WTC11 (cell line): ENCODE results near the gene OCA2.

ENCODE experiments used
- CBFB ChIP-seq: sonication (generic); formaldehyde crosslinking; IDR thresholded peaks from 2 replicates; pipeline ENCODE4 v1.8.1; 2022; ENCODE audit warnings: mild to moderate bottlenecking, low read depth, missing genetic modification reagents
- JAZF1 ChIP-seq: fragments of 250-450 bp; sonication (Bioruptor Pico); IDR thresholded peaks from 2 replicates; pipeline ENCODE4 v1.9.0; 2021; ENCODE audit warnings: moderate library complexity, mild to moderate bottlenecking, inconsistent platforms
- NFYB ChIP-seq: sonication (generic); formaldehyde crosslinking; conservative IDR thresholded peaks from 2 replicates; pipeline ENCODE4 v1.8.0; 2022; ENCODE audit warnings: low read depth, missing genetic modification reagents
- ZBTB21 ChIP-seq: sonication (generic); formaldehyde crosslinking; IDR thresholded peaks from 2 replicates; pipeline ENCODE4 v1.8.1; 2023; ENCODE audit warnings: mild to moderate bottlenecking, missing genetic modification reagents, borderline replicate concordance
- ZNF121 ChIP-seq: sonication (generic); formaldehyde crosslinking; IDR thresholded peaks from 2 replicates; pipeline ENCODE4 v1.8.0; 2023; ENCODE audit warnings: missing genetic modification reagents
- ZNF317 ChIP-seq: sonication (generic); formaldehyde crosslinking; IDR thresholded peaks from 2 replicates; pipeline ENCODE4 v1.8.1; 2023; ENCODE audit warnings: low read depth, mild to moderate bottlenecking, moderate library complexity, missing genetic modification reagents, borderline replicate concordance
- TF ChIP-seq, protein P1 (sequence below): fragments of 200-600 bp; IDR thresholded peaks from 2 replicates; pipeline ENCODE4 v1.8.0; 2022; ENCODE audit warnings: antibody characterized with exemption
- TF ChIP-seq, protein P2 (sequence below): sonication (generic); formaldehyde crosslinking; IDR thresholded peaks from 2 replicates; pipeline ENCODE4 v1.8.0; 2022; ENCODE audit warnings: mild to moderate bottlenecking, missing genetic modification reagents
- TF ChIP-seq, protein P3 (sequence below): sonication (generic); formaldehyde crosslinking; IDR thresholded peaks from 2 replicates; pipeline ENCODE4 v1.8.1; 2023; ENCODE audit warnings: mild to moderate bottlenecking, missing genetic modification reagents, moderate library complexity
- TF ChIP-seq, protein P4 (sequence below): sonication (generic); formaldehyde crosslinking; conservative IDR thresholded peaks from 2 replicates; pipeline ENCODE4 v1.8.1; 2022; ENCODE audit warnings: mild to moderate bottlenecking, missing genetic modification reagents
- TF ChIP-seq, protein P5 (sequence below): sonication (generic); formaldehyde crosslinking; IDR thresholded peaks from 2 replicates; pipeline ENCODE4 v1.8.1; 2022; ENCODE audit warnings: mild to moderate bottlenecking, missing genetic modification reagents, moderate library complexity, borderline replicate concordance
- TF ChIP-seq, protein P6 (sequence below): sonication (generic); formaldehyde crosslinking; IDR thresholded peaks from 2 replicates; pipeline ENCODE4 v1.8.1; 2023; ENCODE audit warnings: mild to moderate bottlenecking, moderate library complexity, missing genetic modification reagents
- TF ChIP-seq, protein P7 (sequence below): sonication (generic); formaldehyde crosslinking; IDR thresholded peaks from 2 replicates; pipeline ENCODE4 v1.8.0; 2023; ENCODE audit warnings: missing genetic modification reagents, mild to moderate bottlenecking, borderline replicate concordance
- TF ChIP-seq, protein P8 (sequence below): sonication (generic); formaldehyde crosslinking; conservative IDR thresholded peaks from 2 replicates; pipeline ENCODE4 v1.8.1; 2023; ENCODE audit warnings: mild to moderate bottlenecking, low read depth, missing genetic modification reagents, moderate library complexity

DNA sequence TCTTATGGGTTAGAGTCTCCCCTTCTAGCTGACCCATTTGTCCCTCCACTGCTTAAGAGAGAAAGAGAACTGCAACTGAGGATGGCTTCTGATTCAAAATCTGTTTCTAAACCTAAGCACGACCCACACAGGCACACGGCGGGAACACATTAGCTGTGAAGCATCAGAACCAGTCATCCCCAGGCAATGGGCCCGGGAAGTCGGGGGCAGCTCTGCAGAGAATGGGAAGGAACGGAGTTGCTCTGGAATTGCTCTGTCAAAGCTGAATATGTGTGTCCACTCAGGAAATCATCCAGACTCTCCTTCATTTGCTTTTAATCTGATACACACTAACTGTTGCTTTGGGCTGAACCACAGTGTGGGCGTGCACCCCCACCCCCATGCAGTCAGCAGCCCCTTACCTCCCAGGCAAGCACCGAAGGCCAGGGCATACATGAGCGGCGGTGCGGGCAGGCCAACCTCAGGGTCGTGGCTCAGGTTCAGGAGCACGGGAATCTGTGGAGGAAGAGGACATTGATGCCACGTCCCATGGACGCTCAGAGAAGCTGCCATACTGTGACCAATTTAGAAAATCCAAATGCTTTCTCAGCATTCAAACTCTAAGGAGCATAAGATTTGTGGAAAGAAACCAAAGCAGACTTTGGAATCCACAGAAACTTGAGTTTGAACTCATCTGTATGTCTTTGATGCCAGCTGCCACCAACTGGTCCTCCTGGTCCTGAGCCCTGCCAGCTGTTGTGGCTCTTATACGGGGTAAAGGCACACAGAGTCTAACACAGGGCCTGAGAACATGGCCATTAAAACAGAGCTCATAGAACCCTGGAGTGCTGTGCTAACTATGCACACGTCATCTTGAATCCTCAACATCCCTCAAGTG, 247.9 kb downstream of the OCA2 start:
- TF ChIP-seq, protein P1, sequence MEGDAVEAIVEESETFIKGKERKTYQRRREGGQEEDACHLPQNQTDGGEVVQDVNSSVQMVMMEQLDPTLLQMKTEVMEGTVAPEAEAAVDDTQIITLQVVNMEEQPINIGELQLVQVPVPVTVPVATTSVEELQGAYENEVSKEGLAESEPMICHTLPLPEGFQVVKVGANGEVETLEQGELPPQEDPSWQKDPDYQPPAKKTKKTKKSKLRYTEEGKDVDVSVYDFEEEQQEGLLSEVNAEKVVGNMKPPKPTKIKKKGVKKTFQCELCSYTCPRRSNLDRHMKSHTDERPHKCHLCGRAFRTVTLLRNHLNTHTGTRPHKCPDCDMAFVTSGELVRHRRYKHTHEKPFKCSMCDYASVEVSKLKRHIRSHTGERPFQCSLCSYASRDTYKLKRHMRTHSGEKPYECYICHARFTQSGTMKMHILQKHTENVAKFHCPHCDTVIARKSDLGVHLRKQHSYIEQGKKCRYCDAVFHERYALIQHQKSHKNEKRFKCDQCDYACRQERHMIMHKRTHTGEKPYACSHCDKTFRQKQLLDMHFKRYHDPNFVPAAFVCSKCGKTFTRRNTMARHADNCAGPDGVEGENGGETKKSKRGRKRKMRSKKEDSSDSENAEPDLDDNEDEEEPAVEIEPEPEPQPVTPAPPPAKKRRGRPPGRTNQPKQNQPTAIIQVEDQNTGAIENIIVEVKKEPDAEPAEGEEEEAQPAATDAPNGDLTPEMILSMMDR: no peak
- TF ChIP-seq, protein P2, sequence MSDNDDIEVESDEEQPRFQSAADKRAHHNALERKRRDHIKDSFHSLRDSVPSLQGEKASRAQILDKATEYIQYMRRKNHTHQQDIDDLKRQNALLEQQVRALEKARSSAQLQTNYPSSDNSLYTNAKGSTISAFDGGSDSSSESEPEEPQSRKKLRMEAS (CRISPR knock-in tag): no peak
- TF ChIP-seq, protein P3, sequence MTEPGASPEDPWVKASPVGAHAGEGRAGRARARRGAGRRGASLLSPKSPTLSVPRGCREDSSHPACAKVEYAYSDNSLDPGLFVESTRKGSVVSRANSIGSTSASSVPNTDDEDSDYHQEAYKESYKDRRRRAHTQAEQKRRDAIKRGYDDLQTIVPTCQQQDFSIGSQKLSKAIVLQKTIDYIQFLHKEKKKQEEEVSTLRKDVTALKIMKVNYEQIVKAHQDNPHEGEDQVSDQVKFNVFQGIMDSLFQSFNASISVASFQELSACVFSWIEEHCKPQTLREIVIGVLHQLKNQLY: no peak
- TF ChIP-seq, protein P4, sequence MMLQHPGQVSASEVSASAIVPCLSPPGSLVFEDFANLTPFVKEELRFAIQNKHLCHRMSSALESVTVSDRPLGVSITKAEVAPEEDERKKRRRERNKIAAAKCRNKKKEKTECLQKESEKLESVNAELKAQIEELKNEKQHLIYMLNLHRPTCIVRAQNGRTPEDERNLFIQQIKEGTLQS (CRISPR knock-in tag): no peak
- TF ChIP-seq ZNF121: no peak
- TF ChIP-seq, protein P5, sequence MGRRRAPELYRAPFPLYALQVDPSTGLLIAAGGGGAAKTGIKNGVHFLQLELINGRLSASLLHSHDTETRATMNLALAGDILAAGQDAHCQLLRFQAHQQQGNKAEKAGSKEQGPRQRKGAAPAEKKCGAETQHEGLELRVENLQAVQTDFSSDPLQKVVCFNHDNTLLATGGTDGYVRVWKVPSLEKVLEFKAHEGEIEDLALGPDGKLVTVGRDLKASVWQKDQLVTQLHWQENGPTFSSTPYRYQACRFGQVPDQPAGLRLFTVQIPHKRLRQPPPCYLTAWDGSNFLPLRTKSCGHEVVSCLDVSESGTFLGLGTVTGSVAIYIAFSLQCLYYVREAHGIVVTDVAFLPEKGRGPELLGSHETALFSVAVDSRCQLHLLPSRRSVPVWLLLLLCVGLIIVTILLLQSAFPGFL (CRISPR knock-in tag): no peak
- no peak for TF ChIP-seq ZNF317
- TF ChIP-seq ZBTB21 (CRISPR knock-in tag): no peak
- TF ChIP-seq CBFB (CRISPR knock-in tag): no peak
- no peak for TF ChIP-seq NFYB (CRISPR knock-in tag)
- TF ChIP-seq, protein P6, sequence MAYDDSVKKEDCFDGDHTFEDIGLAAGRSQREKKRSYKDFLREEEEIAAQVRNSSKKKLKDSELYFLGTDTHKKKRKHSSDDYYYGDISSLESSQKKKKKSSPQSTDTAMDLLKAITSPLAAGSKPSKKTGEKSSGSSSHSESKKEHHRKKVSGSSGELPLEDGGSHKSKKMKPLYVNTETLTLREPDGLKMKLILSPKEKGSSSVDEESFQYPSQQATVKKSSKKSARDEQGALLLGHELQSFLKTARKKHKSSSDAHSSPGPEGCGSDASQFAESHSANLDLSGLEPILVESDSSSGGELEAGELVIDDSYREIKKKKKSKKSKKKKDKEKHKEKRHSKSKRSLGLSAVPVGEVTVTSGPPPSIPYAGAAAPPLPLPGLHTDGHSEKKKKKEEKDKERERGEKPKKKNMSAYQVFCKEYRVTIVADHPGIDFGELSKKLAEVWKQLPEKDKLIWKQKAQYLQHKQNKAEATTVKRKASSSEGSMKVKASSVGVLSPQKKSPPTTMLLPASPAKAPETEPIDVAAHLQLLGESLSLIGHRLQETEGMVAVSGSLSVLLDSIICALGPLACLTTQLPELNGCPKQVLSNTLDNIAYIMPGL: no peak
- TF ChIP-seq JAZF1 (CRISPR knock-in tag): no peak
- TF ChIP-seq, protein P7, sequence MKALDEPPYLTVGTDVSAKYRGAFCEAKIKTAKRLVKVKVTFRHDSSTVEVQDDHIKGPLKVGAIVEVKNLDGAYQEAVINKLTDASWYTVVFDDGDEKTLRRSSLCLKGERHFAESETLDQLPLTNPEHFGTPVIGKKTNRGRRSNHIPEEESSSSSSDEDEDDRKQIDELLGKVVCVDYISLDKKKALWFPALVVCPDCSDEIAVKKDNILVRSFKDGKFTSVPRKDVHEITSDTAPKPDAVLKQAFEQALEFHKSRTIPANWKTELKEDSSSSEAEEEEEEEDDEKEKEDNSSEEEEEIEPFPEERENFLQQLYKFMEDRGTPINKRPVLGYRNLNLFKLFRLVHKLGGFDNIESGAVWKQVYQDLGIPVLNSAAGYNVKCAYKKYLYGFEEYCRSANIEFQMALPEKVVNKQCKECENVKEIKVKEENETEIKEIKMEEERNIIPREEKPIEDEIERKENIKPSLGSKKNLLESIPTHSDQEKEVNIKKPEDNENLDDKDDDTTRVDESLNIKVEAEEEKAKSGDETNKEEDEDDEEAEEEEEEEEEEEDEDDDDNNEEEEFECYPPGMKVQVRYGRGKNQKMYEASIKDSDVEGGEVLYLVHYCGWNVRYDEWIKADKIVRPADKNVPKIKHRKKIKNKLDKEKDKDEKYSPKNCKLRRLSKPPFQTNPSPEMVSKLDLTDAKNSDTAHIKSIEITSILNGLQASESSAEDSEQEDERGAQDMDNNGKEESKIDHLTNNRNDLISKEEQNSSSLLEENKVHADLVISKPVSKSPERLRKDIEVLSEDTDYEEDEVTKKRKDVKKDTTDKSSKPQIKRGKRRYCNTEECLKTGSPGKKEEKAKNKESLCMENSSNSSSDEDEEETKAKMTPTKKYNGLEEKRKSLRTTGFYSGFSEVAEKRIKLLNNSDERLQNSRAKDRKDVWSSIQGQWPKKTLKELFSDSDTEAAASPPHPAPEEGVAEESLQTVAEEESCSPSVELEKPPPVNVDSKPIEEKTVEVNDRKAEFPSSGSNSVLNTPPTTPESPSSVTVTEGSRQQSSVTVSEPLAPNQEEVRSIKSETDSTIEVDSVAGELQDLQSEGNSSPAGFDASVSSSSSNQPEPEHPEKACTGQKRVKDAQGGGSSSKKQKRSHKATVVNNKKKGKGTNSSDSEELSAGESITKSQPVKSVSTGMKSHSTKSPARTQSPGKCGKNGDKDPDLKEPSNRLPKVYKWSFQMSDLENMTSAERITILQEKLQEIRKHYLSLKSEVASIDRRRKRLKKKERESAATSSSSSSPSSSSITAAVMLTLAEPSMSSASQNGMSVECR: no peak
- TF ChIP-seq, protein P8, sequence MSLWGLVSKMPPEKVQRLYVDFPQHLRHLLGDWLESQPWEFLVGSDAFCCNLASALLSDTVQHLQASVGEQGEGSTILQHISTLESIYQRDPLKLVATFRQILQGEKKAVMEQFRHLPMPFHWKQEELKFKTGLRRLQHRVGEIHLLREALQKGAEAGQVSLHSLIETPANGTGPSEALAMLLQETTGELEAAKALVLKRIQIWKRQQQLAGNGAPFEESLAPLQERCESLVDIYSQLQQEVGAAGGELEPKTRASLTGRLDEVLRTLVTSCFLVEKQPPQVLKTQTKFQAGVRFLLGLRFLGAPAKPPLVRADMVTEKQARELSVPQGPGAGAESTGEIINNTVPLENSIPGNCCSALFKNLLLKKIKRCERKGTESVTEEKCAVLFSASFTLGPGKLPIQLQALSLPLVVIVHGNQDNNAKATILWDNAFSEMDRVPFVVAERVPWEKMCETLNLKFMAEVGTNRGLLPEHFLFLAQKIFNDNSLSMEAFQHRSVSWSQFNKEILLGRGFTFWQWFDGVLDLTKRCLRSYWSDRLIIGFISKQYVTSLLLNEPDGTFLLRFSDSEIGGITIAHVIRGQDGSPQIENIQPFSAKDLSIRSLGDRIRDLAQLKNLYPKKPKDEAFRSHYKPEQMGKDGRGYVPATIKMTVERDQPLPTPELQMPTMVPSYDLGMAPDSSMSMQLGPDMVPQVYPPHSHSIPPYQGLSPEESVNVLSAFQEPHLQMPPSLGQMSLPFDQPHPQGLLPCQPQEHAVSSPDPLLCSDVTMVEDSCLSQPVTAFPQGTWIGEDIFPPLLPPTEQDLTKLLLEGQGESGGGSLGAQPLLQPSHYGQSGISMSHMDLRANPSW (CRISPR knock-in tag): no peak
